Progenitor cell of endocrine pancreas (in vitro differentiated cells): ENCODE results near the gene CD2BP2. TPM values are rescaled to one million over a fixed set of nuclear protein-coding genes. Genes with fewer than 3 reads are reported as not detected.
A peak's percentile ranks its signal among the peaks of the same experiment; 100 is the strongest.

Experiments used
- DNase-seq: peaks from one replicate; pipeline ENCODE4 v3.0.0; 2021; ENCODE audit warnings: low spot score; ENCODE audit not compliant: unreplicated experiment
- H3K27ac Mint-ChIP-seq: 2 replicates; pipeline ENCODE4 v1.8.0; 2021; ENCODE audit warnings: mild to moderate bottlenecking, moderate library complexity, mixed read lengths
- H3K27me3 Mint-ChIP-seq: 2 replicates; pipeline ENCODE4 v1.8.0; 2021; ENCODE audit warnings: mixed read lengths
- H3K36me3 Mint-ChIP-seq: 2 replicates; pipeline ENCODE4 v1.8.0; 2022; ENCODE audit warnings: mixed read lengths; ENCODE audit not compliant: insufficient read depth
- H3K4me1 Mint-ChIP-seq: 2 replicates; pipeline ENCODE4 v1.8.0; 2021; ENCODE audit warnings: low read depth, mixed read lengths
- H3K4me3 Mint-ChIP-seq: 2 replicates; pipeline ENCODE4 v1.8.0; 2021; ENCODE audit warnings: low read depth, mild to moderate bottlenecking, moderate library complexity, mixed read lengths
- H3K9me3 Mint-ChIP-seq: 2 replicates; pipeline ENCODE4 v1.8.0; 2021; ENCODE audit warnings: low read depth, mixed read lengths
- total RNA-seq: library from RNA; stranded (reverse); gene quantifications from 2 replicates; pipeline ENCODE4 v1.2.1, GENCODE V29; 2021
- TF ChIP-seq, protein P1 (sequence below): fragments of 200-600 bp; sonication (generic); IDR thresholded peaks from one replicate; pipeline ENCODE4 v1.5.0; 2021; ENCODE audit warnings: antibody characterized with exemption, mild to moderate bottlenecking; ENCODE audit not compliant: unreplicated experiment

Gene CD2BP2
- total RNA-seq, 1 donor from 2014 or later: 76.9 TPM

GRCh38 chr16:30394592-30395154, 39.6 kb upstream of the CD2BP2 start:
- peak overlapping the region; percentile 98 for H3K27ac Mint-ChIP-seq
- DNase-seq: peak; percentile 67

GRCh38 chr16:30383521-30383920, 28.4 kb upstream of the CD2BP2 start:
- Mint-ChIP-seq H3K27me3 (no peaks in the 10 kb centered on the region), H3K9me3 (no peaks in the 10 kb centered on the region), H3K4me3 (no peak overlapping the region), H3K36me3 (peaks cover 2% of the 10 kb centered on the region), H3K4me1 (peaks cover 6% of the 10 kb centered on the region), H3K27ac (no peak overlapping the region)
- TF ChIP-seq, protein P1, sequence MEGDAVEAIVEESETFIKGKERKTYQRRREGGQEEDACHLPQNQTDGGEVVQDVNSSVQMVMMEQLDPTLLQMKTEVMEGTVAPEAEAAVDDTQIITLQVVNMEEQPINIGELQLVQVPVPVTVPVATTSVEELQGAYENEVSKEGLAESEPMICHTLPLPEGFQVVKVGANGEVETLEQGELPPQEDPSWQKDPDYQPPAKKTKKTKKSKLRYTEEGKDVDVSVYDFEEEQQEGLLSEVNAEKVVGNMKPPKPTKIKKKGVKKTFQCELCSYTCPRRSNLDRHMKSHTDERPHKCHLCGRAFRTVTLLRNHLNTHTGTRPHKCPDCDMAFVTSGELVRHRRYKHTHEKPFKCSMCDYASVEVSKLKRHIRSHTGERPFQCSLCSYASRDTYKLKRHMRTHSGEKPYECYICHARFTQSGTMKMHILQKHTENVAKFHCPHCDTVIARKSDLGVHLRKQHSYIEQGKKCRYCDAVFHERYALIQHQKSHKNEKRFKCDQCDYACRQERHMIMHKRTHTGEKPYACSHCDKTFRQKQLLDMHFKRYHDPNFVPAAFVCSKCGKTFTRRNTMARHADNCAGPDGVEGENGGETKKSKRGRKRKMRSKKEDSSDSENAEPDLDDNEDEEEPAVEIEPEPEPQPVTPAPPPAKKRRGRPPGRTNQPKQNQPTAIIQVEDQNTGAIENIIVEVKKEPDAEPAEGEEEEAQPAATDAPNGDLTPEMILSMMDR: no peak
- no peak for DNase-seq

More at GRCh38 chr16:30394592-30395154, 39.6 kb upstream of the CD2BP2 start:
- TF ChIP-seq, protein P1: no peak
- H3K4me3 Mint-ChIP-seq: peak overlapping the region; percentile 91
- H3K36me3 Mint-ChIP-seq: peaks cover 8% of the 10 kb centered on the region
- no peaks in the 10 kb centered on the region for H3K27me3 Mint-ChIP-seq
- H3K9me3 Mint-ChIP-seq: no peaks in the 10 kb centered on the region
- peaks cover 21% of the 10 kb centered on the region for H3K4me1 Mint-ChIP-seq

GRCh38 chr16:30382111-30382881, 27.2 kb upstream of the CD2BP2 start, which contains the start of gene SEPTIN1:
Gene SEPTIN1, minus strand, starts transcription at chr16:30382561. Its CDS starts 19 bp downstream, at chr16:30382542.
- H3K4me1 Mint-ChIP-seq: peaks cover 7% of the 10 kb centered on the region
- peak within 1 kb of the TSS; percentile 59 for H3K27ac Mint-ChIP-seq
- H3K4me3 Mint-ChIP-seq: no peak within 1 kb of the TSS
- no peak for DNase-seq
- H3K36me3 Mint-ChIP-seq: peaks cover 2% of the 10 kb centered on the region
- H3K9me3 Mint-ChIP-seq: no peaks in the 10 kb centered on the region
- TF ChIP-seq, protein P1: no peak
- H3K27me3 Mint-ChIP-seq: no peaks in the 10 kb centered on the region

GRCh38 chr16:30381291-30382041, 26.4 kb upstream of the CD2BP2 start:
- H3K9me3 Mint-ChIP-seq: no peaks in the 10 kb centered on the region
- DNase-seq: no peak
- H3K27ac Mint-ChIP-seq: peak overlapping the region; percentile 59
- peaks cover 11% of the 10 kb centered on the region for H3K4me1 Mint-ChIP-seq
- no peak overlapping the region for H3K4me3 Mint-ChIP-seq
- peaks cover 2% of the 10 kb centered on the region for H3K36me3 Mint-ChIP-seq
- TF ChIP-seq, protein P1: no peak
- no peaks in the 10 kb centered on the region for H3K27me3 Mint-ChIP-seq

- no peak for DNase-seq
- Mint-ChIP-seq H3K4me3 (no peak overlapping the region), H3K36me3 (peaks cover 2% of the 10 kb centered on the region), H3K9me3 (no peaks in the 10 kb centered on the region), H3K27ac (no peak overlapping the region), H3K27me3 (no peaks in the 10 kb centered on the region), H3K4me1 (peaks cover 11% of the 10 kb centered on the region)
- TF ChIP-seq, protein P1: no peak
These were observed 25.7 kb upstream of the CD2BP2 start for GRCh38 chr16:30380803-30381208.
